Femur (tissue), 1 donor: ENCODE results near the gene CBX4.

Experiments
- DNase-seq: peaks from one replicate; pipeline ENCODE4 v3.0.0-alpha.2; 2017

CBX4 gene

DNA sequence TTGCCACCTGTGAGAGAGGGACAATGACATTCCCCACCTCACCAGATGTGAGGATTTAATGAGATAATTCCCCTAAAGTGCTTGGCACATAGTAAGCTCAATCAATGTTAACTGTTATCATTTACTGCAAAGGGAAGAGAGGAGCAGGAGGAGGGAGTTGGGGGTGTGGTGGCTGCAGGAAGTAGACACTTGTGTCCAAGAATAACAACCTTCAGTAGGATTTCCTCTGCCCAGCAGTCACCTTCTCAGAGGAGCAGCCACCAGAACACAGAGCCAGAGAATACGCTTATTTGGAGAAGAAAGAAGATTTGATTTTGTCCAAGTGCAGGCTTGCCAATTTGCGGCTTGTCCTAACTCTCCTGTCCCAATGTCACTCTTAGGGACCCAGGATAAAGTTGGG, 10.2 kb downstream of the CBX4 start:
- DNase-seq: peak; percentile 7

GRCh38 chr17:79826841-79827578, 12.2 kb downstream of the CBX4 start:
- DNase-seq: no peak

DNA sequence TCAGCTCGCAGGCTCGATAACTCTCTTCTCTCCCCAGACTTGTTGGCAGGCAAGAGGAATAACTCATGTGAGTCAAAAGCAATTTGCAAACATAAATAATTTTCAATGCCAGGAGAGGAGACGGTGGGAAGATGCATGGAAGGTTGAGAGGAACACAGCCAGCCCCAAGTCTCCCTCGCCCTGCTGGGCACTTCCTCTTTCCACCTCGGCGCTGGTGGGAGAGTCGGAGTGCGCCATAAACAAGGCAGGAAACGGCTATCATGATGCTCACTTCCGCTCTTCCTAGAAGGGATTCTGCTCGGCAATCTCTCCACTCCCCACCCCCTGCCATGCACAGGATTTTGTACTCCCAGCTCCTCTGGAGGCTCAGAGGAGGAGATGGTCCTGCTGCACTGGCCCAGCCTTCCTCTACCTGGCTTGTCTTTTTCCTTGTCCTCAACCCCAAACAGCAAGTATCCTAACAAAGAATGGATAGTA, 13.0 kb downstream of the CBX4 start:
- DNase-seq: peak; percentile 38

GRCh38 chr17:79825580-79825921, 13.7 kb downstream of the CBX4 start:
- DNase-seq: no peak

GRCh38 chr17:79824893-79825579, 14.2 kb downstream of the CBX4 start:
- DNase-seq: no peak

GRCh38 chr17:79824234-79824633, 15.0 kb downstream of the CBX4 start:
- DNase-seq: no peak

DNA sequence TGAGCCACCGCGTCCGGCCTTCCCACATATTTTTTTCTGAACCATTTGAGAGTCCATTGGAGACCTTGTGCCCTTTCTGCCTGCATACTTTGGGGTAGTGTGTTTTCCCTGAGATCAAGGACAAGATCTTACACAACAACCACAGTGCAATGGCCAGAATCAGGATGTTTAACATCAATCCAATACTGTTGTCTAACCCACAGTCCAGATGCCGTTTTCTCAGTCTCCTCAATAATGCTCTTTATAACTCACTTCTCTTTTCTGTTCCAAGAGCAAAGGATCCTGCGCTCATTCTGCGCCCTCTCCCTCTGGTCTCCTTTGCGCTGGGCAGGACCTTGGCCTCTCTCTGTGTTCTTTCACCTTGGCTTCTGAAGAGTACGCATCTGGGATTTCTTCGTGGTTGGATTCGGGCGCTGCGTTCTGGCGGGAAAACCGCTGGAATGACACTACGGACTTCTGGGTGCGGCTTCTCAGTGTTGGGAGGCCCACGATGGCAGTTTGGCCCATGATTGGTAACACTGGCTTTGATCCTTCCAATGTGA, 16.6 kb downstream of the CBX4 start:
- no peak for DNase-seq

DNA sequence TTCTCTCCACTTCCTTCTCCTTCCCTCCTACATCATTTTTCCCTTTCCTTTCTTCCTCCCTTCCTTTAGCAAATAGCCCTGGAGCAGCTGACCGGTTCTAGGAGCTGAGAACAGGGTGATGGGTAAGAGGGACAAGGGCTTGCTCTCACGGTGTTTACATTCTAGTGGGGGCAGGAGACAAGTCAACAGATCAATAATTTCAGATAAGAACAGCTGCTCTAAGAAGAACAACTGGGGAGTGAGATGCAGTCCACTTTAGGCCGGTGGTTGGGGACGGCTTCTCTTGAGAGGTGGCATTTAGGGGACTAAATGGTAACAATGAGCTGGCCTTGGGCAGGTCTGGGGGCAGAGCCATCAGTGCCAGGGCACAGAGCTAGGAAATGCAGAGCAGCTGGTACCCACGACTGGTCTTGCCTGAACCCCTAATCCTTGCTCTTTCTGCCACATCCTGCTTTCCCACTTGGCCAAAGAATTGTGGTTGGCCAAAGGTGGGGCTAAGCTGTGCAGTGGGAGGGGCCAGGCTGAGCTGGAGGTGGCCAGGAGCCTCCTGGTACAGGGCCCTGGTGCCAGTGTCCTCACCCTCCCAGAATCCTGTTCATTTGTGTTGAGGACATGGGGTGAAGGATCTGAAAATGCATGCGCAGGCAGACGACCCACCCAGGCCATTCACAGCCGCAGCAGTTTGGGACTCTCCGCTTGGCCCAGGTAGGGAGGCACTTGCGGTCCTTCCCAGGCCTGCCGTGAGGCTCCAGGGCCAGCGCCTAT, 17.7 kb downstream of the CBX4 start:
- DNase-seq: no peak

DNA sequence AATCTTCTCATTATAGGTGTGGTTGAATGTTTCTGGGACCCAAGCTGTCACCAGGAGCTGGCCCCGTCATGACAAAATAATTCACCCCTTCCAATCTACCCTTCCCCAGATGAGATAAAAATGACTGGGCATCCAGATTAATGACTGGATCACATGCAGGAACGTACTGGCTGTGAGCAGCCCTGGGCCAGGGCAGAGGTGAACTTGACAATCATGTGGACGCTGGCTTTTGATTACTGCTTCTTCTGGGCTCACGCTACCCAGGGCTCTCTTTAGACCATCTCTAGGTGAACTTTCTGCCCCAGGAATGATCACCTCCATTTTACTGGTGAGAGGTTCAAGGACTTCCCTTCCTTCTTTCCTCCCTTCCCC, 18.3 kb downstream of the CBX4 start:
- no peak for DNase-seq

- DNase-seq: no peak
Observed at GRCh38 chr17:79819534-79820276, 19.5 kb downstream of the CBX4 start.

- DNase-seq: no peak
Observed at GRCh38 chr17:79819085-79819484, 20.2 kb downstream of the CBX4 start.

- DNase-seq: no peak
Observed at GRCh38 chr17:79818026-79818758, 21.0 kb downstream of the CBX4 start.

- no peak for DNase-seq
Observed at GRCh38 chr17:79815836-79816461, 23.3 kb downstream of the CBX4 start.

- DNase-seq: no peak
Observed at GRCh38 chr17:79814974-79815835, 24.0 kb downstream of the CBX4 start.

- DNase-seq: no peak
Observed at GRCh38 chr17:79814127-79814973, 24.9 kb downstream of the CBX4 start.

DNA sequence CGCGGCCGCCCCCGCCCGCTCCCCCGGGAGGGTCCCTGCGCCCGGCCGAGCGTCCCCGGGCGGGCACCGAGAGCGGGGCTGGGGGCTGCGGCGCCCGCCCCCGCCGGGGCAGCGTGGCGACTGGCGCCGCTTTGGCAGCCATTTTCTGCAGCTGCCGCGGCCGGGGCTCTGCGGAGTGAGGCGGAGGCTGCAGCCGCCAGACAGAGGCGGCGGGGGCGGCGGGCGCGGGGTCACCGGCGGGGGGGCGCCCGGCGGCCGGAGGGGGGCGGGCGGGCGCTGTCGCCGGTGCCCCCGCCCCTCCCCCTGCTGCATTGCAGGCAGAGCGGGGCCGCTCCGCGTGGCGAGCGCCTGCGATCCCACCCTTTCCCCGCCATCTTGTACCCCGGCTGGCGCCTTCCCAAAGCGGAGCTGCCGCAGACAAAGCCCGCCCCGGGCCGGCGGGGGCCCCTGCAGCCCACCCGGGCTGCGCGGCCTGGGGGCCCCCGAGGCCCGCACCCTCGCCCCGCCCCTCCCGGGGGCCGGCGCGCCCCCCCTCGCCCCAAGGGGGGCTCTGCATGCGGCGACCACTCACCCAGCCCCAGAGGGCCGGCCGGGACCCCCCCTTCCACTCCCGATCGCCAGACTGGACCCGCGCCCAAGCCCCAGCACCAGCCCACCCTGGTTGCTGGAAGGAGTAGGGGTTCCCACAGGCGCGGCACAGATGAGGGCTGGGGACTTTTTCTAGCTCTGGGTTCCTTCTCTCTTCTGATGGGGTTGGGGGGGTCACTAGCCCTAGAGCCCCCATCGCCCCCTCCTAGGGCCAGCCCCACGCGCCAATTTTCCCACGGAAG, 25.7 kb downstream of the CBX4 start:
- DNase-seq: no peak

GRCh38 chr17:79812353-79813258, 26.6 kb downstream of the CBX4 start:
- no peak for DNase-seq
